Gastroesophageal sphincter (tissue), 3 donors: ENCODE data around the gene PAAF1.

Experiments
- CTCF ChIP-seq, 4 experiments: fragments of 200-600 bp in 2 of 4; fragments of 450-650 bp in 2 of 4; sonication (generic) in 1 of 4; IDR thresholded peaks; one replicate each; pipeline ENCODE4 v1.5.1; 2017 to 2019; ENCODE audit warnings: antibody characterized with exemption in 4 of 4, mild to moderate bottlenecking in 2 of 4, moderate library complexity in 2 of 4
- EP300 ChIP-seq: sonication (generic); formaldehyde crosslinking; IDR thresholded peaks from one replicate; pipeline ENCODE4 v1.6.1; 2017; ENCODE audit warnings: antibody characterized with exemption, mild to moderate bottlenecking
- POLR2A ChIP-seq, 2 donors: fragments of 450-650 bp; IDR thresholded peaks; one replicate each; pipeline ENCODE4 v1.6.1; 2017; ENCODE audit warnings: antibody characterized with exemption in 2 of 2, mild to moderate bottlenecking in 2 of 2, moderate library complexity in 1 of 2
- POLR2AphosphoS5 ChIP-seq: sonication (generic); formaldehyde crosslinking; IDR thresholded peaks from one replicate; pipeline ENCODE4 v1.6.1; 2017; ENCODE audit warnings: antibody characterized with exemption

DNA sequence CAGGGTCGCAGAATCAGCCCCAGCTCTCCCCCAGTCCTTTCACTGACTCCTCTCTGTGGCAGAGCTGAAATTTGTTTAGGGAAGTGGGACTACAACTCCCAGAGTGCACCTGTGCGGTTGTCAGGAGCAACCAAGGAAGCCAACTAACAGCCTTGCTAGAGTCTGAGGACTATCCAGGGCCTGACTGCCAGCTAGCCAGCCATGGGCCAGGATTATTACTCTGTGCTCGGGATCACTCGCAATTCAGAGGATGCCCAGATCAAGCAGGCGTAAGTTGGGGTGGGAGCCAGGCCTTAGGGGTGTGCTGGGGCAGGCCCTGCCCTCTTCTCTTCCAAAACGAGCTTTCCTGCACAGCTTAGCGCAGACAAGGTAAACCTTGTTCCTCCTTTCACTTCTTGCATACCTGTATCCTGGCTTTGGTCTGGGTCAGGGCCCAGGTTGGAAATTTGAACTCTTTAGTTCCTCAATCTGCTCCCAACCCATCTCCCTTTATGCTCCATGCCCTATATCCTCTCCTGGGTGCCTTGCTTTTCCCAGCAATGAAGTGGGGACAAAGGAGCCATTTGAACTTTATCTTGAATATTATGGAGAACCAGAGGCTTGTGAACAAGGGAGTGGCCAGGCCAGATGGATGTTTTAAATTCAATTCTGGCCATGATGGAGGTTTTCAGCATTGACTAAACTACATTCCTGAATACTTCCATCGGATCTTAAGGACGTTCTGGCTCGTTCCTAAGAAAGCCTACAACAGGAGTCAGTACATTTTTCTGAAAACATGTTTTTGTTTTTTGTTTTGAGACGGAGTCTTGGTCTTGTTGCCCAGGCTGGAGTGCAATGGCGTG, 74.3 kb downstream of the PAAF1 start, which contains the start of gene DNAJB13:
- TF ChIP-seq POLR2A (IDR thresholded peaks at IDR 0.05) = no peak
- TF ChIP-seq CTCF (IDR thresholded peaks at IDR 0.05) = no peak
- no peak for TF ChIP-seq POLR2AphosphoS5
- no peak for TF ChIP-seq EP300
